ENCODE measurements around the gene OGDH.

Gene OGDH

GRCh38 chr7:44735403-44736165 lies 129.2 kb downstream of the OGDH start:
- DNase-seq (ENCODE audit: low read depth, low spot score): peak; percentile 56

DNA sequence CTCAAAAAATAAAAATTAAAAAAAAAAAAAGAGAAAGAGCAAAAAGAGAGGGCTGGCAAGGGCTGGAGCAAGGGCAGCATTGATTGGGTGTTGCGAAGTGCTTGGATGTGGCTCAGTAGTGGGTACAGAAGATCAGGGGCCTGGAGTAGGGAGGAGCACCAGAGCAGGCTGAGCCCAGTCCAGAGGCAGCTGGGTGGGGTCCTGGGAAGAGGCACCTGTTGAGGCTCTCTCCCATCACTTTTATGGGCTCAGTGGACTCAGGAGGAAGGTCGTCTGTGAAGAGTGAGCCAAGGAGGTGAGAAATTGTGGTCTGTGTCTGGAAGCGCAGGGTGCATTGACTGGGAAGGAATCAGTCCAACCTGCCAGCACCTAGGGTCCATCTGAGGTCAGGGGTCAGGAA lies 130.5 kb downstream of the OGDH start:
- DNase-seq (ENCODE audit: low read depth, low spot score): no peak

DNA sequence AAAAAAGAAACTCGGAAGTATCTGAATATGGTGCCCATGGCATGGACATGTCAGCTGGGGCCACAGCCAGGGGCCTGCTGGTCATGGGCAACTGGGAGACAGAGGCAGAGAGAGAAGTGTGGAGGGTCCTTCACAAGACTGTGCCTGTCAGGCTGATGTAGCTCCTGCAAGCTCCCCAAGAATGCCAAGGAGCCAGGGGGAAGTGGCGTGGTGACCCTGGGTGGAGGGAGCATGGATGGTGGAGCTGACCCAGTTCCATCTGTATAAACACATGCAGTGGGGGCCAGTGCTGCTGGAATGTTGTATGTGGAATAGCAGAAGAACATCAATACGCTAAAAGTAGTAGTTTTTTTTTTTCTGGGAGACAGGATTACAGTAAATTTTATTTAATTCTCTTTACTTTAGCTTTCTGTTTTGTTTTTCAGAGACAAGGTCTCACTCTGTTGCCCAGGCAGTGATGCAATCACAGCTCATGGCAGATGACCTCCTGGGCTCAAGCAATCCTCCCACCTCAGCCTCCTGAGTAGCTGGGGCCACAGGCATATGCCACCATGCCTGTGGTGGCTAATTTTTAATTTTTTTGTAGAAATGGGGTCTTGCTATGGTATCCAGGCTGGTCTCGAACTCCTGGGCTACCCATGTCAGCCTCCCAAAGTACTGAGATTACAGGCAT lies 131.8 kb downstream of the OGDH start:
- no peak for DNase-seq (ENCODE audit: low read depth, low spot score)

- DNase-seq (ENCODE audit: low read depth, low spot score): no peak
Observed at GRCh38 chr7:44738876-44739665, 132.6 kb downstream of the OGDH start.

- DNase-seq (ENCODE audit: low read depth, low spot score): no peak
Observed at GRCh38 chr7:44740055-44740454, 133.6 kb downstream of the OGDH start.

DNA sequence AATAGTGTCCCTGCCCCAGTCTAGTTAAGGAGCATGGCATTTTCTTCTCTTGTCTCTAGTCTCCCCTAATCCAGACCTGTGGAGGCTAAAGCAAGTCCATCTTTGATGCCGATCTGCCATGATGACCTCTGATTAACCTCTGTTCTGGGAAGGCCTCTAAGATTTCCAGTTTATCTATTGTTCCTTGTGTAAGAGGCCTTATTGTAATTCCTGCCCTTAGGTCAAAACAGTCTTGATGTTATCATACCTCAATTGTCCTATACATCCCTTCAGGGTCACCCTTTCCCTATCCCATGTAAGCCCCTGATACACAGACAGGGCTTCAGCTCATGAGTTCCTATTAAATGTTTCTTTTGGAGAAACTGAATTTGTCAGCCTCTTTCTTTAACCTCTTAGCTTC lies 137.3 kb downstream of the OGDH start:
- no peak for DNase-seq (ENCODE audit: low read depth, low spot score)

GRCh38 chr7:44748045-44748947 lies 141.9 kb downstream of the OGDH start, which contains the start of gene ZMIZ2:
Gene ZMIZ2 (plus strand): TSS chr7:44748847. CDS start chr7:44756250, 7,403 bp downstream.
- no peak for DNase-seq (ENCODE audit: low read depth, low spot score)

GRCh38 chr7:44748948-44749731 lies 142.7 kb downstream of the OGDH start:
- DNase-seq (ENCODE audit: low read depth, low spot score): no peak

- no peak for DNase-seq (ENCODE audit: low read depth, low spot score)
Observed at GRCh38 chr7:44749992-44750391, 143.6 kb downstream of the OGDH start.

GRCh38 chr7:44750424-44750823 lies 144.0 kb downstream of the OGDH start:
- no peak for DNase-seq (ENCODE audit: low read depth, low spot score)

GRCh38 chr7:44750921-44751571 lies 144.6 kb downstream of the OGDH start:
- no peak for DNase-seq (ENCODE audit: low read depth, low spot score)

GRCh38 chr7:44752822-44753221 lies 146.4 kb downstream of the OGDH start:
- DNase-seq (ENCODE audit: low read depth, low spot score): no peak

DNA sequence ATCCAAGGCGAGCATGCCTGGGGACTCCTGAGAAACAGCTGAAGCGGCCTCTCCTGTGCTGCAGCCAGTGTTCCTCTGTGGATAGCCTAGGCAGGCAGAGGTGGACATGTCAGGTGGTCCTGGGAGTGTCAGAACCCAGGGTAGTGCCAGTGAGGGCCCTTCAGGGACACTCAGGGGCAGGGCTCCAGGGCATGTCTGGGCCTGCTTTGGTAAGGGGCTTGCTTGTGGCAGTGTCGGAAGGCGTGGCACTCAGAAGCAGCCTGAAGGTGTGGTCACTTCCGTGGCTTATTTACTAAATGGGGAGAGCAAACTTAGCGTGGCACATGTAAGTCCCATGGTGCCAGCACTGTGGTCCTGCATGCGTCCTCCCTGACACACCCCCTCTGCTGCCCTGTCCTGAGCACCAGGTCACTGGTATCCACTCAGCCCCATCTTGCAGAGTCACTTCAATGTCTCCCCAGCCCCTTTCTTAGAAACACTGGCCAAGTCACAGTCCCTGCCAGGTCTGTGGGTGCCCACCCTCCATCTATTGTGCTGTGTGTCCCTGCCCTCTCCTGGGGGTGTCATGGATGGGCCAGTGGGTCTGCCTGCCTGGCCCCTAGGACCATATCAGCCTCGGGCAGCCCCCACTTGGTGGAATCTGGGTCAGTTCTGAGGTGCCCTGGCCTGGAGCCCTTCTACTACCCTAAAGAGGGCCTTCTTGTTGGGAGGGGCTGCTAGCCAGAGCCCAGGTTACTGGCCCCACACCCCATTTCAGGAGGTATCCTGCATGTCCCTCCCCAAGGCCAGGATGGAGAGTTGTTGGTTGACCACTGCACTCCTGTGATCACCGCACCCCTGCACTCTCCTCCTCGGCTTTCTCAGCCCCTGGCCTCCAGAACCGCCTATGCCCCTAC lies 148.6 kb downstream of the OGDH start:
- DNase-seq (ENCODE audit: low read depth, low spot score): no peak

GRCh38 chr7:44755698-44756627 lies 149.5 kb downstream of the OGDH start:
- DNase-seq (ENCODE audit: low read depth, low spot score): no peak

- DNase-seq (ENCODE audit: low read depth, low spot score): no peak
Observed at GRCh38 chr7:44756904-44757303, 150.5 kb downstream of the OGDH start.

GRCh38 chr7:44757311-44757710 lies 150.9 kb downstream of the OGDH start:
- no peak for DNase-seq (ENCODE audit: low read depth, low spot score)

- no peak for DNase-seq (ENCODE audit: low read depth, low spot score)
Observed at GRCh38 chr7:44757739-44758138, 151.3 kb downstream of the OGDH start.
